GM19438 (cell line): Measurements from ENCODE around the gene ABCA9.

ENCODE experiments used
- ATAC-seq: cut with Tn5 transposase; IDR thresholded peaks from one replicate; pipeline ENCODE4 v1.9.1; 2021; ENCODE audit warnings: low read depth; ENCODE audit not compliant: unreplicated experiment

ABCA9 gene

GRCh38 chr17:69067274-69068047 lies 6.7 kb upstream of the ABCA9 start:
- ATAC-seq = no peak

GRCh38 chr17:69066482-69066881 lies 5.8 kb upstream of the ABCA9 start:
- ATAC-seq = no peak

GRCh38 chr17:69065113-69065512 lies 4.4 kb upstream of the ABCA9 start:
- ATAC-seq = no peak

GRCh38 chr17:69064476-69064875 lies 3.7 kb upstream of the ABCA9 start:
- ATAC-seq = no peak

GRCh38 chr17:69064001-69064400 lies 3.3 kb upstream of the ABCA9 start:
- no peak for ATAC-seq

- no peak for ATAC-seq
Observed at GRCh38 chr17:69062860-69063581, 2.3 kb upstream of the ABCA9 start.

GRCh38 chr17:69061721-69062556 lies 1.2 kb upstream of the ABCA9 start:
- no peak for ATAC-seq

GRCh38 chr17:69059458-69060175 lies 1.1 kb downstream of the ABCA9 start:
- ATAC-seq = no peak

- no peak for ATAC-seq
Observed at GRCh38 chr17:69058165-69058564, 2.6 kb downstream of the ABCA9 start.

GRCh38 chr17:69057280-69057679 lies 3.4 kb downstream of the ABCA9 start:
- ATAC-seq = no peak

- ATAC-seq = no peak
Observed at GRCh38 chr17:69056179-69056823, 4.4 kb downstream of the ABCA9 start.

- ATAC-seq = no peak
Observed at GRCh38 chr17:69055334-69055733, 5.4 kb downstream of the ABCA9 start.

- no peak for ATAC-seq
Observed at GRCh38 chr17:69050999-69051775, 9.5 kb downstream of the ABCA9 start.

- ATAC-seq = no peak
Observed at GRCh38 chr17:69048634-69049033, 12.1 kb downstream of the ABCA9 start.

GRCh38 chr17:69047368-69048263 lies 13.1 kb downstream of the ABCA9 start:
- ATAC-seq = no peak

GRCh38 chr17:69046121-69046807 lies 14.5 kb downstream of the ABCA9 start:
- no peak for ATAC-seq

GRCh38 chr17:69045646-69046045 lies 15.1 kb downstream of the ABCA9 start:
- no peak for ATAC-seq

- no peak for ATAC-seq
Observed at GRCh38 chr17:69044371-69044770, 16.4 kb downstream of the ABCA9 start.
